Measurements from ENCODE around the gene ACTN1. TPM values are rescaled to one million over a fixed set of nuclear protein-coding genes. Genes with fewer than 3 reads are reported as not detected.

ACTN1 gene
- total RNA-seq, 1 donor from 2014 or later, result 1,102 TPM

DNA sequence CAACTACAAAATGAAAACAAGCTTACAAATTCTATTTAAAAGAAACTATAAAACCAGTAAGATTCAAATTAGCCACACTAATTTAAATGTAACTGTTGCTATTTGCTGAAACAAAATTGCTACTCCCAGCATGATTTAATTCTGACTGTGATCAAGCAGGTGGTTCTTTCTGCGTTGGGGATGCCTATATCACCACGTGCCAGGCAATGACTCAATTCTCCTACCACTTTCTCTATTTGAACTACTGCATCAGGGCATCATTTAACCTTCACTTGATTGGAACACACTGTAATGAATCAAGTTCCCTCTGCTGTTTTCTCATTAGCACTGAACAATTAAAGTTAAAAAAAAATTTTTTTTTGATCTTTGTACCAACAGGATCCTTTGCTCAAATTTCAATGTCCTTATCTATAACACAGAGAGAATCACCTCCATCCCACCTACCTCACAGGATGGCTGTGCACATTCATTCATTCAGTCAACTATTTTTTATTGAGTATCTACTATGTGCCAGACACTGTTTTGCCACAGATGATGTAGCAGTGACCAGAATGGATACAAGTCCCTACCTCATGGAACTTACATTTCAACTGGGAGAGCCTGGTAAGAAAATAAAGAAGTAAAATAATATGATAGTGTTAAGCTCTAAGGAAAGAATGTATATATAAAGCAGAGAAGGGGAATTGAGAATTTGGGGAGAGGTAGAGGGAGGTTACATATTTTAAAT is 8.0 kb upstream of the ACTN1 start:
- H3K36me3 Mint-ChIP-seq (ENCODE audit: low read depth), result no peaks in the 10 kb centered on the region
- no peak for TF ChIP-seq CTCF (IDR thresholded peaks at IDR 0.05)
- no peaks in the 10 kb centered on the region for H3K9me3 Mint-ChIP-seq (ENCODE audit: low read depth)
- H3K4me3 Mint-ChIP-seq (ENCODE audit: unreplicated experiment), result no peak overlapping the region
- no peaks in the 10 kb centered on the region for H3K27me3 Mint-ChIP-seq (ENCODE audit: low read depth)
- H3K27ac Mint-ChIP-seq (ENCODE audit: unreplicated experiment), result no peak overlapping the region
- no peak for DNase-seq (ENCODE audit: low spot score)
- peaks cover 20% of the 10 kb centered on the region for H3K4me1 Mint-ChIP-seq (ENCODE audit: low read depth)

- H3K36me3 Mint-ChIP-seq (ENCODE audit: low read depth), result no peaks in the 10 kb centered on the region
- DNase-seq (ENCODE audit: low spot score), result no peak
- H3K27ac Mint-ChIP-seq (ENCODE audit: unreplicated experiment), result no peak overlapping the region
- no peak for TF ChIP-seq CTCF (IDR thresholded peaks at IDR 0.05)
- no peaks in the 10 kb centered on the region for H3K27me3 Mint-ChIP-seq (ENCODE audit: low read depth)
- peaks cover 29% of the 10 kb centered on the region for H3K4me1 Mint-ChIP-seq (ENCODE audit: low read depth)
- H3K9me3 Mint-ChIP-seq (ENCODE audit: low read depth), result no peaks in the 10 kb centered on the region
- H3K4me3 Mint-ChIP-seq (ENCODE audit: unreplicated experiment), result no peak overlapping the region
Measured at GRCh38 chr14:68986225-68986624, 7.1 kb upstream of the ACTN1 start.

GRCh38 chr14:68984686-68985085 is 5.6 kb upstream of the ACTN1 start:
- H3K36me3 Mint-ChIP-seq (ENCODE audit: low read depth), result no peaks in the 10 kb centered on the region
- DNase-seq (ENCODE audit: low spot score), result no peak
- no peaks in the 10 kb centered on the region for H3K9me3 Mint-ChIP-seq (ENCODE audit: low read depth)
- no peak overlapping the region for H3K4me3 Mint-ChIP-seq (ENCODE audit: unreplicated experiment)
- H3K4me1 Mint-ChIP-seq (ENCODE audit: low read depth), result peaks cover 42% of the 10 kb centered on the region
- no peaks in the 10 kb centered on the region for H3K27me3 Mint-ChIP-seq (ENCODE audit: low read depth)
- TF ChIP-seq CTCF (IDR thresholded peaks at IDR 0.05), result no peak
- no peak overlapping the region for H3K27ac Mint-ChIP-seq (ENCODE audit: unreplicated experiment)

GRCh38 chr14:68983191-68983590 is 4.1 kb upstream of the ACTN1 start:
- no peak for TF ChIP-seq CTCF (IDR thresholded peaks at IDR 0.05)
- Mint-ChIP-seq H3K36me3 (ENCODE audit: low read depth) (no peaks in the 10 kb centered on the region), H3K27me3 (ENCODE audit: low read depth) (no peaks in the 10 kb centered on the region), H3K27ac (ENCODE audit: unreplicated experiment) (peak overlapping the region; percentile 96), H3K9me3 (ENCODE audit: low read depth) (no peaks in the 10 kb centered on the region), H3K4me1 (ENCODE audit: low read depth) (peaks cover 39% of the 10 kb centered on the region), H3K4me3 (ENCODE audit: unreplicated experiment) (no peak overlapping the region)
- no peak for DNase-seq (ENCODE audit: low spot score)

GRCh38 chr14:68982581-68982980 is 3.5 kb upstream of the ACTN1 start:
- no peak for TF ChIP-seq CTCF (IDR thresholded peaks at IDR 0.05)
- peak overlapping the region; percentile 96 for H3K27ac Mint-ChIP-seq (ENCODE audit: unreplicated experiment)
- H3K27me3 Mint-ChIP-seq (ENCODE audit: low read depth), result no peaks in the 10 kb centered on the region
- H3K36me3 Mint-ChIP-seq (ENCODE audit: low read depth), result peaks cover 2% of the 10 kb centered on the region
- H3K4me1 Mint-ChIP-seq (ENCODE audit: low read depth), result peaks cover 39% of the 10 kb centered on the region
- no peaks in the 10 kb centered on the region for H3K9me3 Mint-ChIP-seq (ENCODE audit: low read depth)
- DNase-seq (ENCODE audit: low spot score), result no peak
- no peak overlapping the region for H3K4me3 Mint-ChIP-seq (ENCODE audit: unreplicated experiment)
